ENCODE measurements around the gene PDE12. TPM values are rescaled to one million over a fixed set of nuclear protein-coding genes. Genes with fewer than 3 reads are reported as not detected.

PDE12 gene
- 15.3 and 16.6 TPM in 2 replicates for total RNA-seq (2014; rRNA removed; shearing (Covaris generic))

DNA sequence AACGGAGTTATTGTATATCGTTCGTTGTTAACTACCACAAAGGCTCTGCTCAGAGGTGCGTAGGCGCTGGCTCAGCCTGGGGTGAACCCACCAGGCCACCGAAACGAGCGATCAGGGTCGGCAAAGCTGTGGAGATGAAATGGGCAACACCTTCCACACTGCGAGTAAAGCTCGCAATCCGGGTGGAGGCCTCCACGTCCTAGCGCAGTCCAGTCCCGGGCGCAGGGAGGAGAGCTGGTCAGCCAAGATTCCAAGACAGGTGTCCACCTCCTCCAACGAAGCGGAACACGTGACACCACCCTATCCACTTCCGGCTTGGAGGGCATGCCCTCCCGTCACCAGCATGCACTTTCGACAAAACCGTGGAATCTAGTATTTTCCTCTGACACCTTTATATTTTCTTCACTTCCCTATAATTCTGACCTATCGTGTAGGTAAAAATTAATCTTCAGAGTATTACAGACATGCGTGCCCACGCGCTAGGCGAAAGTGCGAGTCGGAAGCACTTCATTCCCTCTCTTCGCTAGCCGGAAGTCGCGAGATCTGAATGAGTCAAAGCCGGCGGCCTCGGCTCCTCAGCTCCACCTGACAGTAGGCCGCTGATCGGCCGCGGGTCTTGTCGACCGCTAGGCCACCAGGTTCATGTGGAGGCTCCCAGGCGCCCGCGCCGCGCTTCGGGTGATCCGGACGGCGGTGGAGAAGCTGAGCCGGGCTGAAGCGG, at the start of gene PDE12:
Gene PDE12, plus strand, starts transcription at position 537 of the 721 bp plus-strand sequence. Its CDS starts 106 bp downstream, at position 643.
- peak; percentile 93 for DNase-seq (ENCODE audit: low spot score)

GRCh38 chr3:57512166-57512565, 43.9 kb upstream of the PDE12 start:
- DNase-seq (ENCODE audit: low spot score): no peak

DNA sequence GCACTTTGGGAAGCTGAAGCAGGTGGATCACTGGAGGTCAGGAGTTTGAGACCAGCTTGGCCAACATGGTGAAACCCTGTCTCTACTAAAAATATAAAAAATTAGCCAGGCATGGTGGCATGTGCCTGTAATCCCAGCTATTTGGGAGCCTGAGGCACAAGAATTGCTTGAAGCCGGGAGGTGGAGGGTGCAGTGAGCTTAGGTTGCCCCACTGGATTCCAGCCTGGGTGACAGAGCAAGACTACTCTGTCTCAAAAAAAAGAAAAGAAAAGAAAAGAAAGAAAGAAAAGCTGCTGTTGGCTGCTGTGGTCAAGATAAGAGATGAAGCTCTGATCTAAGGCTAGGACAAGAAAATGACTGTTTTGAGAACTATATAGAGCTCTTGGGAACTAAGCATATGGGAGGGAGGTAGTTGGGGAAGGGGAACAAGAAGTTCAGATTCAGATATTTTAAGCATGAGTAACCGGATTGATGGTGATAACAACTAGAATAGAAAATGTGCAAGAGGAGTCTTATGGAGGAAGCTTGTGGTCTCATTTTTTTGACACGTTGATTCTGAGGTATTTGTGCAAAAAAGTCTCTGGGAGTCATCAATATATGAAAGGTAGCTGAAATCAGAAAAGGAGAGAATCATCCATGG, 37.7 kb upstream of the PDE12 start:
- DNase-seq (ENCODE audit: low spot score): no peak

GRCh38 chr3:57530071-57530608, 25.9 kb upstream of the PDE12 start:
- DNase-seq (ENCODE audit: low spot score): no peak

GRCh38 chr3:57538465-57538864, 17.6 kb upstream of the PDE12 start:
- no peak for DNase-seq (ENCODE audit: low spot score)

GRCh38 chr3:57544181-57545125, 11.6 kb upstream of the PDE12 start, which contains the start of gene DNAH12:
Gene DNAH12, minus strand, starts transcription at chr3:57544344. Its CDS starts 1,474 bp downstream, at chr3:57542870.
- DNase-seq (ENCODE audit: low spot score): peak; percentile 72

- no peak for DNase-seq (ENCODE audit: low spot score)
Measured at GRCh38 chr3:57545636-57546268, 10.3 kb upstream of the PDE12 start.

DNA sequence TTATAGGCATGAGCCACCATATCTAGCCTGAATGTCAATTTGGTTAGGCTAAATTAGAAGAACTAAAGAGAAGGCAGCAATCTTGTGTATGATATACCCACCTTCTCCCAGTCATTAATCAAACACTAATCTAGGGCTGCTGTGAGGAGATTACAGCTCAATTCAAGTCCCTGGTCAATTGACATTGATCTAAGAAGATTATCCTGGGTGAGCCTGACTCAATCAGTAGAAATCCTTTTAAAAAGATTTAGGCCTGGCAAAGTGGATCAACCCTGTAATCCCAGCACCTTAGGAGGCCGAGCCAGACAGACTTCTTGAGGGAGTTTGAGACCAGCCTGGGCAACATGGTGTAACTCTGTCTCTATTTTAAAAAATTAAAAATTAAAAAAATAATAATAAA, 9.5 kb upstream of the PDE12 start:
- no peak for DNase-seq (ENCODE audit: low spot score)

DNA sequence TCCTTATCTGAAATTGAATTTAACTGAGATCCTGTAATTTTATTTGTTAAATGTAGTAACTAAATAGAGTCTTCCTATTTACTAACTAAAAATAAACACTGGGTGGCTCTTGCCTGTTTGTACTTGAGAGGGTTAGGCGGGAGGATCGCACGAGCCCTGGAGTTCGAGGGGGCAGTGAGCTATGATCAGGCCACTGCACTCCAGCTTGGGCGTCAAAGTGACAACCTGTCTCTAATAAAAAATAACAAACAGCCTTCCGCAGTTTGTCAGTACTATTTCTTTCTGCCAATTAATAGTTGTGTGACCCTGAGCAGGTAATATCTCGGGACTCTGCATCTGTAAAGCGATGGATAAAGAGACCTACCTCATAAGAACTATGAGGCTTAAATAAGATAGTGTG, 768 bp upstream of the PDE12 start:
- peak; percentile 6 for DNase-seq (ENCODE audit: low spot score)

DNA sequence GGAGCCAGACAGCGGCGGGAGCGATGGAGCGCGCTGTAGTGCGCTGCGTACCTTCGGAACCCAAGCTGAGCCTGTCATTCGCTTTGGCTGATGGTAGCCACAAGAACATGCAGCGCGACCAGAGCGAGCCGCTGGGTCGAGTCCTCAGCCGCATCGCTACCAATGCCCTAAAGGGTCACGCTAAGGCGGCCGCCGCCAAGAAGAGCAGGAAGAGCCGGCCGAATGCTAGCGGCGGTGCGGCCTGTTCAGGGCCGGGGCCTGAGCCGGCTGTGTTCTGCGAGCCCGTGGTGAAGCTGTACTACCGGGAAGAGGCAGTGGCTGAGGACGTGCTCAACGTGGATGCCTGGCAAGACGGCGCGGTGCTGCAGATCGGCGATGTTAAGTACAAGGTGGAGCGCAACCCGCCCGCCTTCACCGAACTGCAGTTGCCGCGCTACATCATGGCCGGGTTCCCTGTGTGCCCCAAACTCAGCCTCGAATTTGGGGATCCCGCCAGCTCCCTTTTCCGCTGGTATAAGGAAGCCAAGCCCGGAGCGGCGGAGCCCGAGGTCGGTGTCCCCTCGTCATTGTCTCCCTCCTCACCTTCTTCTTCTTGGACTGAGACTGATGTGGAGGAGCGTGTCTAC, 498 bp downstream of the PDE12 start:
- peak; percentile 29 for DNase-seq (ENCODE audit: low spot score)

- DNase-seq (ENCODE audit: low spot score): peak; percentile 40
Measured at GRCh38 chr3:57557085-57557537, 1.0 kb downstream of the PDE12 start.

DNA sequence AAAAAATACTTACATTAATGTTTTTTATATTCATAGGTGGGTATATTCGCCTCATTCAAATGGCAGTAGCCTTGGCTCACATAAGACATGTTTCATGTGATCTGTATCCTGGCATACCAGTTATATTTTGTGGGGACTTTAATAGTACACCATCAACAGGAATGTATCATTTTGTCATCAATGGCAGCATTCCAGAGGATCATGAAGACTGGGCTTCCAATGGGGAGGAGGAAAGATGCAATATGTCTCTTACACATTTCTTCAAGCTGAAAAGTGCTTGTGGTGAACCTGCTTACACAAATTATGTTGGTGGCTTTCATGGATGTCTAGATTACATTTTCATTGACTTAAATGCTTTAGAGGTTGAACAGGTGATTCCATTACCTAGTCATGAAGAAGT, 3.5 kb downstream of the PDE12 start:
- DNase-seq (ENCODE audit: low spot score): no peak

- no peak for DNase-seq (ENCODE audit: low spot score)
Measured at GRCh38 chr3:57569859-57570450, 13.9 kb downstream of the PDE12 start.

GRCh38 chr3:57570878-57571277, 14.8 kb downstream of the PDE12 start:
- no peak for DNase-seq (ENCODE audit: low spot score)

DNA sequence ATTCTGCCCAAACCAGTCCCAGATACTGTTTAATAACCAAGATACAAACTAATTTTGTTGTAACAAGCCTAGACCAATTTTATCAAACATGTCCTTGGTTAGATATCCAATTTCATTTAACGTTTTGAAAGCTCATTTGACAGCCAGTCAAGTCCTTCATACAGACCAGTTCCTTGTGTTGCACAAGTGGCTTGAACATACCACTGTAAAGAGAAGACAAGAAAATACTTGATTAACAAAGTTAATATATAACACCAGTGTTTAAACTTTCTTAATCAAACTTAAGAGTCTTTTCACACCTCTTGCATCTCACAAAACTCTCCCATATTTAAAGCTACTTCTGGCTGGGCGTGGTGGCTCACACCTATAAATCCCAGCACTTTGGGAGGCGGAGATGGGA, 16.0 kb downstream of the PDE12 start:
- no peak for DNase-seq (ENCODE audit: low spot score)

- DNase-seq (ENCODE audit: low spot score): no peak
Measured at GRCh38 chr3:57575966-57576626, 20.0 kb downstream of the PDE12 start.

DNA sequence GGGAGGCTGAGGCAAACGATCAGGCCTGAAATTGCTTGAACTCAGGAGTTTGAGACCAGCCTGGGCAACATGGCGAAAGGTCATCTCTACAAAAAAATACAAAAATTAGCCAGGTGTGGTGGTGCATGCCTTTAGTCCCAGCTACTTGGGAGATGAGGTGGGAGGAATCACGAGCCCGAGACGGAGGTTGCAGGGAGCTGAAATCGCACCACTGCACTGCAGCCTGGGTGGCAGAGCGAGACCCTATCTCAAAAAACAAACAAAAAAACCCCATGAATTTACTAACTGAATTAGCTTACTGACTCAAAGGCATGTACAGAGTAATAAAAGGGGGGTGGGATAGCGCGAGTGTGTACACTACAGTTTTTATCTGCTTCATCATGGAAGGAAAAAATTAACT, 21.7 kb downstream of the PDE12 start:
- DNase-seq (ENCODE audit: low spot score): no peak

DNA sequence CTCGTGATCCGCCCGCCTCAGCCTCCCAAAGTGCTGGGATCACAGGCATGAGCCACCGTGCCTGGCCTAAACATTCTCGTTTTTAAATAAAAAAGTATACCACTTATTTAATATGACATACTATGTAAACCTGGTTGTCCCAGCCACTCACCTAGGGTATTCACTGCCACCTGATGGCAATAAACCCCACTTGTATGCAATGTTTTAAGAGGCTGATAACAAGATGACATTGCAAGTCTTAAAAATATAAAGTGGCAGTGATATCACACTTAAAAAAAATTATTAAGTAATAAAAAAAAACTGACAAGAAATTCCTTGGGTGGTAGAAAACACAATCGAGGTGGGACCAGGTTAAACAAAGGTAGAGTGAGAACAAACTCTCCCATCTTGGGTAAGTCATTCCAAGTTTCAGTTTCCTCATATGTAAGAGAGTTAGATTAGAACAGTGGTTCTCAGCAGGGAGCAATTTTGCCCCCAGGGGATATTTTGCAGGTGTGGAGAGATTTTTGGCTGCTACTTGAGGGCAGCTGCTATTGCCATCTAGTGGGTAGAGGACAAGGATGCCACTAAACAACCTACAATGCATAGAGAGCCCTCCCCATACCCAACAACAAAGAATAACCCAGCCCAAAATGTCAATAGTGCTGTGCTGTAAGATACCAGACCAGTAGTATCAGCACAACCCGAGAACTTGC, 26.5 kb downstream of the PDE12 start:
- no peak for DNase-seq (ENCODE audit: low spot score)

DNA sequence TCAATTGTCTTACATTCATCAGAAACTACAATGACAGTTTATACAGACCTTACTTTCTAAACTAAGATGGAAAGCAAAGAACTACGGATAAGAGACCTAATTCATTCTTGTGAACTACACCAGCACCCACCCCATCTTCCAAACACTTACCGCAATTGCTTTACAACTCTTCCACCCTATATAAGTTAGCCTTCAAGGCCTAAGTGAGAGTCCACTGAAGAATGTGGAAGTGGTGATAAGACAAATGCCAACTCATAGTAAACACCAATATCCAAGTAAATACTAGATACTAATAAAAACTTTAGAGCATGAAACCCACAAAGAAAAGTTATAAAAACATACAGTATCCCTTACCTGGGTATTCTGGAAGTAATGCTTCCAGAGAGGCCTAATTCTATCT, 27.5 kb downstream of the PDE12 start:
- DNase-seq (ENCODE audit: low spot score): no peak
